NCI-H748 (cell line): ENCODE data around the gene ZBTB4.
A peak's percentile ranks its signal among the peaks of the same experiment; 100 is the strongest.
"Not testable (repeated sequence)": the region's sequence is repeated elsewhere in the genome, so short reads cannot be mapped to it uniquely, and the experiment has no call there.

Experiments used
- DNase-seq: peaks from one replicate; lab custom pipeline; 2025; ENCODE audit not compliant: unreplicated experiment; lab: John Stamatoyannopoulos, UW

Gene ZBTB4

GRCh38 chr17:7493941-7494340 is 14.5 kb upstream of the ZBTB4 start:
- no peak for DNase-seq

GRCh38 chr17:7491583-7491982 is 12.2 kb upstream of the ZBTB4 start:
- no peak for DNase-seq

GRCh38 chr17:7490144-7490543 is 10.7 kb upstream of the ZBTB4 start:
- no peak for DNase-seq

- DNase-seq = no peak
Observed at GRCh38 chr17:7486181-7486580, 6.8 kb upstream of the ZBTB4 start.

- peak; percentile 78 for DNase-seq
Observed at GRCh38 chr17:7484919-7485377, 5.5 kb upstream of the ZBTB4 start.

GRCh38 chr17:7484067-7484918 is 4.9 kb upstream of the ZBTB4 start, which contains the start of gene POLR2A:
TSS of gene POLR2A (plus strand) at chr17:7484366.
- peak; percentile 98 for DNase-seq

- DNase-seq = peak; percentile 98
Observed at GRCh38 chr17:7483255-7484066, 4.0 kb upstream of the ZBTB4 start.

- not testable (repeated sequence) for DNase-seq
Observed at GRCh38 chr17:7482742-7483088, 3.3 kb upstream of the ZBTB4 start.

- DNase-seq = not testable (repeated sequence)
Observed at GRCh38 chr17:7481842-7482741, 2.7 kb upstream of the ZBTB4 start.

GRCh38 chr17:7481275-7481674 is 1.8 kb upstream of the ZBTB4 start, which contains the start of gene SLC35G6:
TSS of gene SLC35G6 (plus strand) at chr17:7481446. CDS start at chr17:7481517, 71 bp downstream.
- not testable (repeated sequence) for DNase-seq

GRCh38 chr17:7480089-7480384 is 606 bp upstream of the ZBTB4 start:
- DNase-seq = no peak

GRCh38 chr17:7478276-7479212 is 887 bp downstream of the ZBTB4 start:
- peak; percentile 59 for DNase-seq

- peak; percentile 54 for DNase-seq
Observed at GRCh38 chr17:7477392-7478275, 1.8 kb downstream of the ZBTB4 start.

- no peak for DNase-seq
Observed at GRCh38 chr17:7476951-7477350, 2.5 kb downstream of the ZBTB4 start.

GRCh38 chr17:7476494-7476893 is 2.9 kb downstream of the ZBTB4 start:
- no peak for DNase-seq

- DNase-seq = no peak
Observed at GRCh38 chr17:7475764-7476422, 3.5 kb downstream of the ZBTB4 start.

- not testable (repeated sequence) for DNase-seq
Observed at GRCh38 chr17:7474767-7475166, 4.7 kb downstream of the ZBTB4 start.

- no peak for DNase-seq
Observed at GRCh38 chr17:7471729-7472128, 7.7 kb downstream of the ZBTB4 start.
